CD4-positive, alpha-beta T cell (primary cell): ENCODE data around the gene CISH. TPM values are rescaled to one million over a fixed set of nuclear protein-coding genes. Genes with fewer than 3 reads are reported as not detected.

ENCODE experiments used
- ATAC-seq: fragments of 200-7000 bp; cut with Tn5 transposase; one replicate; pipeline ENCODE4 v1.10.0; 2022; ENCODE audit warnings: mild to moderate bottlenecking; ENCODE audit not compliant: poor library complexity
- CTCF ChIA-PET: fragments of 350-600 bp; sonication (Branson Sonifier 250); formaldehyde crosslinking; loops from one replicate; lab custom pipeline; 2021; ENCODE audit warnings: antibody characterized with exemption, inconsistent platforms; lab: Charles Lee
- POLR2A ChIA-PET: fragments of 350-600 bp; sonication (Branson Sonifier 250); formaldehyde crosslinking; loops from one replicate; lab custom pipeline; 2021; ENCODE audit warnings: antibody characterized with exemption, inconsistent platforms; lab: Charles Lee
- DNase-seq, 14 experiments: peaks; one replicate each; pipeline ENCODE4 v3.0.0-alpha.2; 2013 to 2020; ENCODE audit warnings: mixed read lengths in 2 of 14
- H3K27ac ChIP-seq, 2 donors: one replicate each; pipeline versions ENCODE4 v1.5.1 to v1.7.0; 2013; ENCODE audit warnings: low read length in 2 of 2, low read depth in 1 of 2, mild to moderate bottlenecking in 1 of 2
- H3K27me3 ChIP-seq, 2 experiments: 1 replicate in 1 of 2; 2 replicates in 1 of 2; pipeline versions ENCODE4 v1.6.1 to v1.7.0; 2013; ENCODE audit warnings: low read length in 2 of 2, control low read depth in 1 of 2, mild to moderate bottlenecking in 1 of 2, moderate library complexity in 1 of 2; ENCODE audit not compliant: insufficient read depth in 2 of 2, control insufficient read depth in 1 of 2
- H3K36me3 ChIP-seq: one replicate; pipeline ENCODE4 v1.6.1; 2013; ENCODE audit warnings: low read length, control low read depth; ENCODE audit not compliant: insufficient read depth
- H3K4me1 ChIP-seq: one replicate; pipeline ENCODE4 v1.6.1; 2013; ENCODE audit warnings: low read length, control low read depth; ENCODE audit not compliant: insufficient read depth
- H3K4me3 ChIP-seq: one replicate; pipeline ENCODE4 v1.5.1; 2013; ENCODE audit warnings: mild to moderate bottlenecking, low read length, moderate library complexity
- H3K9me3 ChIP-seq, 2 experiments: 1 replicate in 1 of 2; 2 replicates in 1 of 2; pipeline versions ENCODE4 v1.6.1 to v1.7.0; 2013; ENCODE audit warnings: low read length in 2 of 2, mild to moderate bottlenecking in 2 of 2, control low read depth in 1 of 2, moderate library complexity in 1 of 2; ENCODE audit not compliant: control insufficient read depth in 1 of 2, insufficient read depth in 1 of 2
- H3K27ac Mint-ChIP-seq: one replicate; pipeline ENCODE4 v1.8.0; 2020; ENCODE audit warnings: mixed read lengths
- H3K27me3 Mint-ChIP-seq: one replicate; pipeline ENCODE4 v1.8.0; 2021; ENCODE audit warnings: mixed read lengths
- H3K36me3 Mint-ChIP-seq: one replicate; pipeline ENCODE4 v1.8.0; 2021; ENCODE audit warnings: low read depth, mixed read lengths
- H3K4me1 Mint-ChIP-seq: one replicate; pipeline ENCODE4 v1.8.0; 2021; ENCODE audit warnings: low read depth, mixed read lengths
- H3K4me3 Mint-ChIP-seq: one replicate; pipeline ENCODE4 v1.8.0; 2020; ENCODE audit warnings: mild to moderate bottlenecking, mixed read lengths
- H3K9me3 Mint-ChIP-seq: one replicate; pipeline ENCODE4 v1.8.0; 2020; ENCODE audit warnings: mixed read lengths
- CTCF ChIP-seq: fragments of 200-600 bp; IDR thresholded peaks from one replicate; pipeline ENCODE4 v1.8.0; 2022; ENCODE audit warnings: antibody characterized with exemption, mild to moderate bottlenecking
- intact Hi-C, 2 experiments: fragments of 100-400 bp; cut with DNase I in 1 of 2; cut with micrococcal nuclease in 1 of 2; formaldehyde crosslinking; loops; one replicate each; pipeline versions ENCODE4 v1.15.1 to v1.9.0; 2023 to 2025; cut with DNase I, micrococcal nuclease
- total RNA-seq, 174 experiments: library from RNA in 2 of 174; stranded (reverse) in 2 of 174; gene quantifications; one replicate each; pipeline ENCODE4 v1.2.3 and lab custom pipeline; 2021 to 2026

The CISH gene
- total RNA-seq, 2 experiments from 2014 or later = 3.5 to 3.7 TPM

GRCh38 chr3:50591196-50591741, 20.3 kb downstream of the CISH start:
- DNase-seq = no peak
- peak; percentile 3 for ATAC-seq
- peaks cover 87% of the 10 kb centered on the region for H3K4me1 ChIP-seq
- H3K36me3 Mint-ChIP-seq = no peaks in the 10 kb centered on the region
- peaks cover 63% of the 10 kb centered on the region for H3K4me1 Mint-ChIP-seq
- no peaks in the 10 kb centered on the region for H3K27me3 Mint-ChIP-seq
- peak overlapping the region; percentile 73 to 90 for H3K27ac ChIP-seq
- no peaks in the 10 kb centered on the region for H3K36me3 ChIP-seq
- no peaks in the 10 kb centered on the region for H3K27me3 ChIP-seq
- intact Hi-C loops = loop anchor here in 1 of 2 experiments (1.0 to 2.0 kb wide), 2 partner anchors 18 to 21 kb away; no protein-coding TSS in a partner anchor
- POLR2A ChIA-PET = interaction anchor here (0.6 to 9.4 kb wide), 11 partner anchors 9 to 1104 kb away, joined by 3 to 86 read pairs (median 10); partner anchors contain the start of genes C3orf18, CISH, HEMK1 and MANF
- H3K27ac Mint-ChIP-seq = peak overlapping the region; percentile 91
- H3K9me3 Mint-ChIP-seq = no peaks in the 10 kb centered on the region
- H3K4me3 ChIP-seq = peak overlapping the region; percentile 47
- no peaks in the 10 kb centered on the region for H3K9me3 ChIP-seq
- TF ChIP-seq CTCF = no peak
- peak overlapping the region; percentile 39 for H3K4me3 Mint-ChIP-seq
- CTCF ChIA-PET = interaction anchor here (1.0 to 8.4 kb wide), 11 partner anchors 9 to 292 kb away, joined by 3 to 114 read pairs (median 5); partner anchors contain the start of genes CISH, HEMK1, HYAL3 and MAPKAPK3

- peak overlapping the region; percentile 86 for H3K27ac Mint-ChIP-seq
- no peak for DNase-seq
- peaks cover 7% of the 10 kb centered on the region for H3K36me3 Mint-ChIP-seq
- H3K36me3 ChIP-seq = no peaks in the 10 kb centered on the region
- peak overlapping the region in 1 of 2 donors; percentile 58 for H3K27ac ChIP-seq
- no peak for TF ChIP-seq CTCF
- intact Hi-C loops = loop anchor here in 1 of 2 experiments (2.0 kb wide), 1 partner anchor 16 kb away; no protein-coding TSS in a partner anchor
- no peaks in the 10 kb centered on the region for H3K27me3 ChIP-seq
- H3K4me1 ChIP-seq = peaks cover 90% of the 10 kb centered on the region
- no peak for ATAC-seq
- no peaks in the 10 kb centered on the region for H3K27me3 Mint-ChIP-seq
- H3K9me3 Mint-ChIP-seq = no peaks in the 10 kb centered on the region
- no peak overlapping the region for H3K4me3 ChIP-seq
- POLR2A ChIA-PET = interaction anchor here (0.6 to 9.4 kb wide), 7 partner anchors 13 to 87 kb away, joined by 3 to 86 read pairs (median 11); partner anchors contain the start of genes C3orf18, CISH and HEMK1
- CTCF ChIA-PET = interaction anchor here (3.9 to 8.4 kb wide), 4 partner anchors 12 to 27 kb away, joined by 20 to 114 read pairs (median 33); partner anchors contain the start of genes CISH and MAPKAPK3
- H3K4me3 Mint-ChIP-seq = peak overlapping the region; percentile 42
- peaks cover 55% of the 10 kb centered on the region for H3K4me1 Mint-ChIP-seq
- no peaks in the 10 kb centered on the region for H3K9me3 ChIP-seq
These were observed 22.7 kb downstream of the CISH start for GRCh38 chr3:50588759-50589433.
